ENCODE data around the gene LRRC75B. TPM values are rescaled to one million over a fixed set of nuclear protein-coding genes. Genes with fewer than 3 reads are reported as not detected.

Gene LRRC75B
- total RNA-seq, 1 donor from 2014 or later, result 12.2 TPM

DNA sequence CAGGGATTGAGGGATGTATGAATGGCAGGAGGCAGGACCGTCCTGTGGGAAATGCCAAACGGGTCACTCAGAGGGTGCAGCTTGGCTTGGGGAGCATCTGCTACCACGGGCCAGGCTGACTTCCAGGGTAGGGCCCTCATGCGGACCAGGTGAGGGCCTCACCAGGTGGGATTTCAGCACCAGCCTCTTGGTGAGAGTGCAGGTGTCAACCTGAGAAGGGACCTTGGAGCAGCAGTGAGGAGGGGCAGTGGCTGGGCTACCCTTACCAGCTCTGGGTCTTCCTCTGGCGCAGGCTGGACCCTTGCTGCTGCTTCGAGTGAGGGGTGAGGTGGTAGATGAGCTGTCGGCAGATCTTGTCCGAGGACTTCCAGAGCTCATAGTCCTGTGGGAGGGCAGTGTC is 4.9 kb downstream of the LRRC75B start:
- no peak for DNase-seq (ENCODE audit: extremely low read depth, low read depth, low spot score)

DNA sequence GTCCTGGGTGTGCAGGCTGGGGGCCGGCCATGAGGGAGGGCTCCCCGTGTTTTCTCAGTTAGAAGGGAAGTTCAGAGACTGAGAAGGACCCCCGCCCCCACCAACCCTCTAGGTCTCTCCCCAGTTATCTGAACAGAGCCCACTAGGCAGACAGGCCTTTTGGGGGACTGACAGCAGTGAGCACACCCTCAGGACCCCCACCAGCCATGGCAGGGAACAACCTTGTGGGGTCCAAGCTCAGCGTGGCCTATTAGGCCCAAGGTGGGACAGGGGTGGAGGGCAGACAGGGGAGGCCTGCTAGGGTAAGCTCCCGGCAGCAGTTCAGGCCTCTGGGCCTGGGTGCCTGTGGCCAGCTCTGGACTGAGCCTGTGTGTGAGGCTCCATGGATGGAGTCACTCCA is 5.6 kb downstream of the LRRC75B start:
- DNase-seq (ENCODE audit: extremely low read depth, low read depth, low spot score), result no peak

DNA sequence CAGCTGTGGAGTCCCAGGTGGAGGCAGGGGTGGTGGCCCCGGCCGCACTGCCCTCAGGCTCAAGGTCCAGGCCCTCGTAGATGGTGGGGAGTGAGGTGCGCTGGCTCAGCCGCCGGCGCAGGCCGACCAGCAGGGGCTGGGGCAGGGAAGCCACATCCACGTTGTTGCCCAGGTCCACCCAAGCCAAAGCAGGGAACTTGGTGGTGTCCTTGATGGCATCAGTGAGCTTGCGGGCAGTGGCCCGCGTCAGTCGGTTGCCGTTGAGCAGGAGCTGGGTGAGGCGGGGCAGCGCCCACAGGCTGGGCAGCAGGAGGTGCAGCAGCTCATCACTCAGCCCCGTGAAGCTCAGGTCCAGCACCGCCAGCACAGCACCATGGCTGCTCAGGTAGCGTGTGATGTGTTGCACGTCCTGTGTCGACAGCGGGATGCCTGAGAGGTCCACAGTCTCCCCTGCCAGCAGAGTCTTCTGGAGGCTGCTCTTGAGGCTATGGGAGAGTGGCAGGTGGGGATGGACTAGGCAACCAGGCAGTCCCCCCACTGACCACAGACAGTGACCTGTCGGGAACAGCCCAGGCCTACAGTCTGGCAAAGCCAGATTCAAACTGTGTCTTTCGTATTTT is 6.8 kb downstream of the LRRC75B start:
- no peak for DNase-seq (ENCODE audit: extremely low read depth, low read depth, low spot score)

DNA sequence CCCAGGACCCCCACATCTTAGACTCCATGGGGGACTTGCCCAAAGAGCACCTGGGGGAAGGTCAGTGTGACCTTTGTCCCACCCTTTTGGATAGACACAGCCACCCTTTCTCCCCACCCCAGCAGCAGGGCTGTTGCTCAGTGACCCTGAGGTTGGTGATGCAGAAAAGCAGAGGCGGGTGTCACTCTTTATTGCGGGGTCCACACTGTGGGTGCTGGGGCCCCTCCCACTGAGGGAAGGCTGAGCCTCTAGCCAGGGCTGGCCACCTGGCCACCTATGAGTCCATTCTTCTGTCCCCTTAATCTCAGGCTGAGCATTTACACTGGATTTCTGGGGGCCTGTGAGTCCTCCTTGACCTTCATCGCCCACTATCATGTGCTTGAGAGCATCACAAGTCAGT is 7.4 kb downstream of the LRRC75B start:
- DNase-seq (ENCODE audit: extremely low read depth, low read depth, low spot score), result no peak

DNA sequence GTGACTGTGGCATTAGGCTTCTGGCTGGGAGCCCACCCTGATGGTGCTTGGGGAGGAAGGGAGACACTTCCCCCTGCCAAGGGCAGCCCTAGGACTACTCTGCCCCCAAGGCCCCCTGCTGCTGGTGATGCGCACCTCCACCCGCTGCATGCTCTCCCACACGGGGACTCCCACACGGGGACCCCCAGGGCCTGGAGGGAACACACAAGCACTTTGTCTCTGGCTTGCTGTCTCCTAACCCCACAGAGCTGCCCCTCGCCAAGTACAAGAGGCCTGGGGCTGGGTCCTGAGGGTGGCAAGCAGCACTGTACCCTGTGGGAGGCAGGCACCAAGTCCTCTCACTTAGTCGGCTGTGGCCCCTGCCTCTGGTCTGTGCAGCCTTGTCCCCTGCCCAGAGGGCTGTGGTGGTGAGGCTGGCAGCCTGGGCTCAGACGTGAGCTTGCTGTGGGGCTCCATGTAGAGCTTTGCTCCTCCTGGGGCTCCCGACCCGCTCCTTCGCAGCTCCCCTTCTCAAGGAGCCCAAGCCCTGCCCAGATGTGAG is 7.9 kb downstream of the LRRC75B start:
- no peak for DNase-seq (ENCODE audit: extremely low read depth, low read depth, low spot score)

DNA sequence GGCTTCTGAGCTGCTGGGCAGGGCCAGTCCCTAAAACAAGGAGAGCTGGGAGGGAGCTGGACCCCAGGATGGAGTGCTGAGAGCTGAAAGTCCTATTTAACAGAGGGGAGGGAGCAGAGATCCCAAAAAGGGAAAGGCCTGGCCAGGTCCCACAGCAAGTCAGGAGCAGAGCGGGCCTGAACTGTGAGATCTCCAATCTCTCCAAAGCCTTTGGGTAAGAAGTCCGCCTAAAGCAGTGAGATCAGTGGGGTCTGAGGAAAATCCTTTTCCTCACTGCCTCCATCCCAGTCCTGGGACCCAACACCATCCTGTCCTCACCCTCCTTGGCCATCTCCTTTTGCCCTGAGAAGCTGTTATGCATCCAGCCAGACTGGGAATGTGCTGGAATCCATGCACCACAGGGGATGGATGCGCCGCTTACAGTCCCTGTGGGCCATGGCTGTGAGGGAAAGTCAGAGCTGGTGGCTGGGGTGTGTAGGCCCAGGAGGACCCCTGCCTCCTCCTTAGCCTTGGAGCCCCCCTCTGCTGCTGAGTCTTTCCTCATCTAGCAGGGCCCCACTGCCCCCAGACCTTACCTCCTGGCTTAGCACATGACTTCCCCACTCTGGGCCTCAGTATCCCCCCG is 8.6 kb downstream of the LRRC75B start:
- no peak for DNase-seq (ENCODE audit: extremely low read depth, low read depth, low spot score)

DNA sequence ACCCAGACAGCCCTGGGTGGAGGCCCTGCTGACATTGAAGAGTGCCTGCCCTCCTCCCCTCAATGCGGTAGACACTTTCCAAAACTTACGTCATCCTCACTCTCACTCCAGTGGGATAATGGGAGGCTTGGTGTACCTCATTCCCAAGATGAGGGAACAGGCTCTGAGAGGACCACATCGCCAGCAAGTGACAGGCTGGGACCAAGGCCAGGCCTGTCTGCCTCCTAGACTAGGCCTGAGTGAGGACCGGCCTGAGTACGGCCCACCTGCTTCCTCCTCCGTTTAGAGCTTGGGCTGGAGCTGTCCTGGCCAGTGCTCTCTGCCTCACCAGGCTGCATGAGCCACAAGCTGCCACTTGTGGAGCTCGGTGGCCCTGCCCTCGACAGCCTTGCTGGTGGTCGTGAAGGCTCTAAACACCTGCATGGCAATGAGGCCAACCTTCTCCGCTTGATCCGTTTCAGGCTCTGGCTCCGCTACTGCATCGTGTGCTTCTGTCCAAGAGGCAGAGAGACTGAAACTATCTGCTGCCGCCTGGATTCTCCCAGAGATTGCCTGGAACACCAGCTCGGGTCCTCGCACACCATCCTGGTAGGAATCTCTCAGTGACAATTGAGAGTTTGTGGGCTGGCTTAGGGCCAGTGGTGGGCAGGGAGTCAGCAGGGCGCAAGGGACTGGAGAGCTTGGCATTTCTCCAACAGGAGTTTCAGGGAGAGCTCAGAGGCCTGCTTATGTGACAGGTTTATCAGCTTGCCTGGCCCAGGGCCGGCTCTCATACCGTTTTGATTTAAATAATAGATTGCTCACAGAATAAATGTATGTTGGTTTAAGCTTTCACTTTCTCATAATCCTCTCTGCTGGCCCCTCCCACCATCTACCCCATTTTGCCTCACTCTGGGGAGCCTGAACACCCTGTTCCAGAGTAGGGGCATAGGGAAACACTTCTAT is 9.4 kb downstream of the LRRC75B start:
- DNase-seq (ENCODE audit: extremely low read depth, low read depth, low spot score), result no peak

DNA sequence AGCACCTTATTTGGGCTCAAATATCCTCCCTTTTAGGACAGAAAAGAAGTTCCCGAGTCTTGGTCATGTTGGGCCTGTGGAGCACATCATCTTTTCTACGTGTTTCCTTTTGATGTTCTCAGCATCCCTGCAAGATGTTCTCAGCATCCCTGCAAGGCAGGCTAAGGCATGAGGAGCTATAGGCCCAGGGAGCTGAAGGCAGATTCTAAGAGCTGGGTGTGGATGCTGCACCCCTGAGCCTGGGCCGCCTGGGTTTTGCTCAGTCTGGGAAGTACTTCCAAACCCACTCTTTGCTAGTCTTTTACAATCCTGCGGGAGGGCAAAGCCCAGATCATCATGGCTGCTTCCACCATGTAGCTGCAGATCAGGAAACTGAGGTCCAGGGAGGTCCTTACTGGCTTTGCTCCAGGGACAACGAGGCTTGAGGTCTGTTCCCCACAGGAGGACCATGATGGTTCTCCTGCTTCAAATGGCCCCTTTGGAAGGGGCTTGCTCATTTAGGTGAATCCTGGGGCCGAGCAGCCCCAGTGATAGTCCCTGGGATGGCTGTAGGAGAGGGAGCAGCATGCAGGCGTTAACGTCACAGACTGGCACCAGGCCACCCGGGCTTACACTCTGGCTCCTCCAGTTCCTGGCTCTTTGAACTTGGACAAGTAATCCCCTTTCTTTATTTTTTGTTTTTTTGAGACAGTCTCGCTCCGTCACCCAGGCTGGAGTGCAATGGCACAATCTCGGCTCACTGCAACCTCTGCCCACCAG is 10.6 kb downstream of the LRRC75B start:
- no peak for DNase-seq (ENCODE audit: extremely low read depth, low read depth, low spot score)

DNA sequence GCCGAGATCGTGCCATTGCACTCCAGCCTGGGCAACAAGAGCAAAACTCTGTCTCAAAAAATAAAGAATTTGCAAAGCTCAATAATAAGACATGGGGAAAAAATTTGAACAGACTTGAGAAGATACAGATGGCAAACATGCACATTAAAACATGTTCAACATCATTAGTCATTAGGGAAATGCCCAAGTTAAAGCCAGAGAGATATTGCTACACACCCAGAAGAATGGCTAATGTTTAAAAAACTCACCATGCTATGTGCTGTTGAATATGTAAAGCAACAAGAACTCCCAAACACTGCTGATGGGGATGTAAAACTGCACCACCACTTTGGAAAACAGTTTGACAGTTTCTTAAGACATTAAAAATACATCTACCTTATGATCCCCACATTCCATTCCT is 12.6 kb downstream of the LRRC75B start:
- DNase-seq (ENCODE audit: extremely low read depth, low read depth, low spot score), result no peak

DNA sequence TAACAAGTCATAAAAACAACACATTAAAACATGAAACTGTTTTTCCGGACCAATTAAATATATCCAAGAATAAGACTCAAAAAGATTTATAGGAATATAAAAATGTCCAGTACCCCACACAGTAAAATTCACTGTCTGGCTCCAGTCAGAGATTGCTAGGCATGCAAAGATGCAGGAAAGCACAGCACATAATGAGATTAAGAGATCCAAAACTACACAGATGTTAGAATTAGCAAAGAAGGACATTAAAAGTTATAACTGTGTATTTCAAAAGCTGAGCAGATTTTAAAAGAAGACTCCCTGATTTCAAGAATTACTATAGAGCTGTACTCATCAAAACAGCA is 13.6 kb downstream of the LRRC75B start:
- no peak for DNase-seq (ENCODE audit: extremely low read depth, low read depth, low spot score)

DNA sequence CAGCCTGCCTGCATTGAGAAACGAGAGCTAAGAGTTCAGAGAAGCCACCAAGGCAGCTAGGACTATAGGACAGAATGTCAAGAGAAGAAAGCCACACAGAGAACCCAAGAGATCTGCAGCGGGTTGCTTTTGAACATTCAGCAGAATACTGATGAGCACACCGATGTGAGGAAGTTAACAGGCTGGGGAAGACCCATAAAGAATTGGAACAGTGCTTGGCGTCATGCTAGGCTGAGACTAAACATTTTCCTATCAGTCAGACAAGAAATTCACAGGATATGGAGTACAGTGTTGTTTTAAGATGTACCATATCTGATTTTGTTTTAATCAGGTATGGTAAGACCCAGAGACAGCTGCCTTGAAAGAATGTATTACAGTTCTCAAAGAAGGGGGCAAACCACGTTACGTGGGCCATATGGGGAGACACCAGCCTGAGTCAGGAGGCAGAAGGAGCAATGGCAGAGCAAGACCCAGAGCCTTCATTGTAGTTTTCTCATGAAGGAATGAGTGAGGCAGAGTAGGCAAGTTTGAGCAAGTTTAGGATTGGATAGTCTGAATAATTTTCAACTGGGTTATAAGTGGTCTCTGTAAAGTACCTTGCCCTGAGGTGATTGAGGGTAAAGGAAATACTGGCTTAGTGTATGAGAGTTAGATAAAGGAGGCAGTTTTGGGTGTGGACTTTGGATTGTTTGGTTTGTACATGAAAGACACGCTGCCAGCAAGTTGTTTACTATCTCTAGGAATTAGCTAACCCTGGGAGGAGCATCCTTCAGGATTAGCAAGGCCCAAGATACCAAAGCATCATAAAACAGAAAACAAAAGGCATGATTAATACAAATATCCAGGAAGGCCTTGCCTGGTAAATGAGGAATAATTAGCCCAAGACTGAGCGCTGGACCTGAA is 14.3 kb downstream of the LRRC75B start:
- no peak for DNase-seq (ENCODE audit: extremely low read depth, low read depth, low spot score)

DNA sequence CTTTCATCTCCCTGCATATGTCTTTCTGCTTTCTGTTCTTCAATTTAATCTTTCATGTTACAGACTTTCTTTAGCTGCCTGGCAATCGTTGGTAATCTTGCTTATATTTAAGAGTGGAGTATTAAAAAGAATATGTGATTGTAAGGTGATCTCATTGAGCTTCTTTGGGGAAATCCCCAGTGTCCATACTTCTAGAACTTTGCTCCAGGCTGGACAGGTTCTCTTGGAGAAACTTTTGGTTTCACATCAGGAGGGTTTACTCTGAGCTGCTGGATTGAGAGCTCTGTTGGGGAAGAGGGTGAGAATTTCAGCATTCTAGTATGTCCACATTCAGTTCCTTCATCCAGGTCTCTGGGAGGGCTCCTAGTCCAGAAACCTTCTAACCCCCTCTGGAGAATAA is 16.1 kb downstream of the LRRC75B start:
- DNase-seq (ENCODE audit: extremely low read depth, low read depth, low spot score), result no peak

DNA sequence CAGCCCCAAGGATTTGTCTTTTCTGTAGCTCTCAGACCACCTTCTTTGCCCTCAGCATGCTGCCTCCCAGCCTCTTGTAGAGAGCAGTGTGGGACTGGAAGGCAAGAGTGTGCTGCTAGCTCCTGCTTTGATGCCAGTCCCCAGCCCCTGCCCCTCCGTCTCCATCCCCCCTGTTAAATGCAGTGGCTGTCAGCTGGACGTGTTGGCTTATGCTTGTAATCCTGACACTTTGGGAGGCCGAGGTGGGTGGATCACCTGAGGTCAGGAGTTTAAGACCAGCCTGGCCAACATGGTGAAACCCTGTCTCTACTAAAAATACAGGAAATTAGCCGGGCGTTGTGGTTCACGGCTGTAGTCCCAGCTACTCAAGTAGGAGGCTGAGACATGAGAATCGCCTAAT is 21.6 kb downstream of the LRRC75B start:
- no peak for DNase-seq (ENCODE audit: extremely low read depth, low read depth, low spot score)

DNA sequence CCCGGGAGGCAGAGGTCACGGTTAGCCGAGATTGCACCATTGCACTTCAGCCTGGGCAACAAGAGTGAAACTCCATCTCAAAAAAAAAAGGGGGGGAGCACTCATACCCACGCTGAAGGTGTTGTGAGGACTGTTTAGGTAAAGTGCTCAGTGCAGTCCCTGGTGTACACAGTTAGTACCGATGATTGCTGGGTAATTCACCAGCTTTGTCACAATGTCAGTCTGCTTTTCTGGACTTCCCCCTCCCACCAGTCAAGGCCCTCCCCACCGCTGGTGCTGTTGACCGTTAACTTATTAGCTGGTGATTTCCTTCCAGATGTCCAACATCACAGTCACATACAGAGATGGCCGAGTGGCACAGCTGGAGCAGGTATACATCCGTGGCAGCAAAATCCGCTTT is 25.2 kb downstream of the LRRC75B start:
- no peak for DNase-seq (ENCODE audit: extremely low read depth, low read depth, low spot score)

DNA sequence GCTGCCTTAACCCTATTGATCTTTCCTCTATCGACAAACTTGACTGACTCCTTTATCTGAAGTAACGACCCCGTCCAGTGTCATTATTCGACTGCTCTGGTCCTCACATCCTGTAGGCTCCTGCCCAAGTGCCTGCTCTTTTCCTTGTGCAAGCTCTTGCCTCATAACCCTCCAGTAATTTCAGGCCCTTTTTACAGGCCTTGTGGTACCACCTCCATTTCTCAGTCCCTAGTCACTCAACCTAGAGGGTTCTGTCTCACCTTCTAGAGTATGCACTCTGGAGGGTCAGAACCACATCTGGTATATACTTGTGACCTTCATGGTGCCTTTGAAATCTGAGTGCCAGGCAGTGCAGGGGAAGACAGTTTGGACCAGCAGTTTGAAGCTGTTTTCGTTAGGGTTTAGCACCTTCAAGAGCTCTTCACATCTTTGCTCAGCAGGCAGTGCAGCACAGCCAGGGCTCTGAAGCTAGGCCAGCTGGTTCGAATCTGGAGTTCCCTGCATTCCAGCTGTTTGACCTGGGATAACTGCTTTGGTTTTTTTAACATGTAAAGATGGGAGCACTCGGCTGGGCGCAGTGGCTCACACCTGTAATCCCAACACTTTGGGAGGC is 25.9 kb downstream of the LRRC75B start:
- DNase-seq (ENCODE audit: extremely low read depth, low read depth, low spot score), result no peak

DNA sequence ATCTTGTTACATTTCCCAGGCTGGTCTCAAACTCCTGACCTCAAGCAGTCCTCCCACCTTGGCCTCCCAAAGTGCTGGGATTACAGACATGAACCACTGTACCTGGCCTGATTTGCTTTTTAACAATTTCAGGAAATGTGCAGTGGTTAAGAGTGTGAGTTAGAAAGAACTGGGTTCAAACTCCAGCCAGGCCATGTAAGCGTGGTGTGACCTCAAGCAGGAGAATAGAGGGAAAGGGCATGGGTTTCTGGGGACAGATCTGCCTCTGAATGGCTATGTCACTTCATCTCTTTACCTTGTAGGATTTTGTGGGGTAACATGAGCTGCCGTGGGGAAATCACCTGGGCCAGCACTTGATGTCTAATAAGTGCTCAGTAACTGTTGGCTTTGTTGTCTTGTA is 27.8 kb downstream of the LRRC75B start:
- DNase-seq (ENCODE audit: extremely low read depth, low read depth, low spot score), result no peak

DNA sequence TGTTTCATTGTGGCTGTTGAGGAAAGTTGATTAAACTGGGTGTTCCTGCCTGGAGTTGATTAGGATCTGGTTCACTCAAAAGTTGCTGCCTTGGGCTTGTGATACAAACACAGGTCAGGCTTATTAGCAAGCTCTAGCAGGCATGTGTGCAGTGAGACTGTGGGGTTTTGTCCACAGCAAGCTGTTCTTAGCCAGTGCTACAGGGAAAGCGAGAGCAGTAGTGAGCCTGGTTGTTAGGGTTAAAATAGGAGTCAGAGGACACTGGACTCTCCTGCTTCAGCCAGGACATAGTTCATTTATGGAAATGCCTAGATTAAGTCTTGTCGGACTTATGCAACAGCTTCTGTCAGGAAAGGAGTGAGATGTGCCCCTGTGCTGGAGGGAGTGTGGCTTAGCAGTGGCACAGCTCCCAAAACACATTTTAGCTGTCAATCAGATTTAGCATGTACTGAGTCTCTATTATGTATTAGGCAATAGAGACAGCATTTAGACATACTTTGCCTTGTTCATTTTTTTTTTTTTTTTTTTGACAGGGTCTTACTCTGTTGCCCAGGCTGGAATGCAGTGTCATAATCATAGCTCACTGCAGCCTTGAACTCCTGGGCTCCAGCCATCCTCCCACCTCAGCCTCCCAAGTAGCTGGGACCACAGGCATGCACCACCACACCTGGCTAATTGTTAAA is 28.4 kb downstream of the LRRC75B start:
- no peak for DNase-seq (ENCODE audit: extremely low read depth, low read depth, low spot score)

DNA sequence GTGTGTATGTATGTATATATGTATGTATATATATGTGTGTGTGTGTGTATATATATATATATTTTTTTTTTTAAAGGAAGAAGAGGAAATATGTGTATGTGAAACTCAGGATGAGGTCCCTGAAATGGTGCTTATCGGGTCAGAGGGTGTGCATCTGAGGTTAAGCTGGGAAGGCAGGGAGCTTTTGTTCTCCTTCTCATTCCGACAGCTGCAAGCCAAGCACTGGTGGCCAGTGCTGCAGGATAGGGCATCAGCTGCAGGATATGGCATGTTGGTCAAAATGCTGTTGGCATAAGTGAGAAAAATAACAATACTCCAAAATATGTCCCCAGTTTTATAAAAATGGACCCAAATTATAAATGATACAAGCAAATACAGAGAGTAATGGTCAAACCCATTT is 29.6 kb downstream of the LRRC75B start:
- no peak for DNase-seq (ENCODE audit: extremely low read depth, low read depth, low spot score)

DNA sequence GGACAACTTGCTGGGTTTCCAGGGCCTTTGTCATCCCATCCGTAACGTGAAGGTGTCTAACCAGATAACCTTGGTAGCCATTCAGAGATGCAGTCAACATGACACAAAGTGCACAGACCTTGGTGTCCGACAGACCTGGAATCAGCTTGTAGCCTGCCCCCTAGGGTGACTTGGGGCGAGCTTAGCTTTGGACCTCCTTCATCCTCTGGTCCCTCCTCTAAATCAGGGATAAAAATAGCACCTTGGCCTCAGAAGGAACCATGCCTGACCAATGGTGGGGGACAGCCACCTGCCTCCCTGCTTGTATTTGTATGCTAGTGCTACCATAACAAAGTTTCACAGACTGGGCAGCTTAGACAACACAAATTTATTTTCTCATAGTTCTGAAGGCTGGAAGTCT is 33.4 kb downstream of the LRRC75B start:
- DNase-seq (ENCODE audit: extremely low read depth, low read depth, low spot score), result no peak

Data from glomerular endothelial cell (primary cell).